Stimulated activated CD8-positive, alpha-beta memory T cell treated with anti-CD3 and anti-CD28 coated beads, Interleukin-12 subunit alpha, Interleukin-12 subunit beta, amount 100 ng/mL, for 24 hours (primary cell): ENCODE data around the gene OLFML2A.

Experiments used
- DNase-seq: peaks from one replicate; pipeline ENCODE4 v3.0.0-alpha.2; 2020; ENCODE audit errors: extremely low read depth

The OLFML2A gene

DNA sequence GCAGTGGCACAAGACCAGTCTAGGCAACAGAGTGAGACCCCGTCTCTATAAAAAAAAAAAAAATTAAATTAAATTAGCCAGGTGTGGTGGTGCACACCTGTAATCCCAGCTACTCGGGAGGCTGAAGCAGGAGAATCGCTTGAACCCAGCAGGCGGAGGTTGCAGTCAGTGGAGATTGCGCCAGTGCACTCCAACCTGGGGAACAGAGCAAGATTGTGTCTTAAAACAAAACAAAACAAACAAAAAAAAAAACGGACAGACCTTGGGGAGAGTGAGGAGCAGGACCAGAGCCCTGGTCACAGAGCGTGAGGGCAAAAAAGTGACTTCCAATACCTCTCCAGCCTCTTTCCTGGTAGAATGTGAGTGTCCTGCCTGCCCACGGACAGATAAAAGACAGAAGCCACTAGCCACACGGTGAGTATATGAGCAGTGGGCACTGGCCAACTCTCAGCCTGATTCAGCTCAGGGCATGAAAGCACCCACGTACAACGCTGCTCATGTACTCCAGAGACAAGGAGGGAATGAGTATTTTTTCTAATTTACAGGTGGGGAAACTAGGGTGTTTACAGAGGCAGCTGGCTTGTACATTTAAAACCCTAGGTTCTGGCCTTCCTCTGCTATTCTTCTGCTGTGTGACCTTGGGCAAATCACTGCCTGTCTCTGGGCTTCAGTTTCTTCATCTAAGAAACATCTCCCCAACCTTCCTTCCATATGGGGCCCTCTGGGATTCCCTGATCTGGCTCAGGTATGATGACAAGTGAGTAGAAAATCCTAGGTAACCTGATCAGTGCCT is 1.8 kb downstream of the OLFML2A start:
- DNase-seq = no peak

DNA sequence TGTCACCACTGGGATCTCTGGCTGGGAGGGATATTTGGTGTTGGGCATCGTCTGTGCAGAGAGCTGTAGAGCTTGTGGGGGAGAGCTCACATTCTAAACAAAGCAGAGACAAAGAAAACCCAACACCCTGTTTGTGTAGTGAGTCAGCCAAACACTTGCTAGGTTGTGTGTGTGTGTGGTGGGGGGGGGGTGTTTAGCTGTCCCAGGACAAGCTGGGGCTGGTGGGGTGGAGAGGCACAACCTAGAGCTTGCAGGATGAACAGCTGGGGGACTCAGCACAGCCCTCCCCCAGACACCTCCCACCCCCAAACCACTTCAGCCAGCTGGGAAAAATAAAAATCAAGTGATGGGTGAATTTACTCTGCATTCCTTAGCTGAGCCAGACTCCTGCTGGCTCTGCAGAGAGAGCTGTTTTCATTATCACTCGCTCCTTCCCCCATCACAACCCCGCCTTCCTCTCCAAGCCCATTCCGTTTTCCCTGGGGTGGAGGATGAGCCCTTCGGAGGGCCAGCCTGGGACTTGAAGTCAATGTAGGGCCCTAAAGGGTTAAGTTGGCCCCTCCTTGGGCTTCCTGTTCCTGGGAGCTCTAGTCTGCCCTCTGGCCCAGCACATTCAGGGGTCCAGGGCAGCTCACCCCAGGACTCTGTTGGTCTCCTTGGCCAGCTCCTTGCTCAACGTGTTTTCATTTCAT is 2.6 kb downstream of the OLFML2A start:
- no peak for DNase-seq

DNA sequence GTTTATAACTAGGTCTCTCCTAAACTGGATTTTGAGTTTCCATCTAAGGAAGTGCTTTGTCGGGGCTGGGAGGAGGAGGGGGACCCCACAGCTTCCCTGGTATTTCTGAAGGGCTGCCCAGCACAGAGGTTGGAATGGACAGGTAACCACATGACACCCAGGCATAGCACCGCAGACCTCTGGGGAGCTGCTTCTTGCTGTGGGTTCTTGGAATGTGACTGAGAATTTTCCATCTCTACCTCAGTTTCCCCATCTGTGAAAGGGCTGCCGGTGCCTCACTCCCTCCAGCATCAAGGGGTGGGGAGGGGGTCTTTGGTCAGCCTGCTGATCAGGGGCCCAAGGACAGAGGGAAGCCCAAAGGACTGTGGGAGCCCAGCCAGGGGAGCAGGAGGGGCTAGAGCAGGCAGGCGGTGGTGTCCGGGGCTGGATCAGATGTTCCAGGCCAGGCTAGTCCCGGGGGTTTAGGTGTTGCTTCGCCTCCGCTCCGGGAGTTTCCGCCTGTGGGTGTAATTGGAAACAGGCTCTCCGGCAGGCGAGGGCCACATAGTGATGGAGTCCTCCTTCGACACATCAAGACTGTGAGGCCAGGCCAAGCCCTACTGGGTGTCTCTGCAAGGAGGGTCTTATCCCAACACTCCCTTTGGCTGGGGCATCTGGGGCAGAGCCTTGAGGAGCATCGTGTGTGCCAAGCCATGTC is 3.3 kb downstream of the OLFML2A start:
- no peak for DNase-seq

DNA sequence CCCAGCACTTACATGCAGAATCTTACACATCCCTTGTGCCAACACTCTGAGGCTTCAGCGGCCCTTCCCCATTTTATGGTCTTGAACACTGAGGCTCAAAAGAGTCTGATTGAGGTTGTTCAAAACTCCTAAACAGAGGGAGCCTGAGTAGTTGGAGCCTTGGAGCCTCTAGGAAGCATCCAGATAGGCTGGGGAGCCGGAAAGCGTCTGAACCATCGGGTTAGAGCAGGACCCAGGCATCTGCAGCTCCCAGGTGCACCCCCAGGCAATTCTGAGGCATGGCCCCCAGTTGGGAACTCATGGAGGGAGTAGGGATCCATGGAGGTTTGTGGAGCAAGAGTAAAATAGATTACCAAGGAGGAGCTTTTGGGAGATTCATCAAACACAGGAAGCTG is 3.8 kb downstream of the OLFML2A start:
- no peak for DNase-seq

DNA sequence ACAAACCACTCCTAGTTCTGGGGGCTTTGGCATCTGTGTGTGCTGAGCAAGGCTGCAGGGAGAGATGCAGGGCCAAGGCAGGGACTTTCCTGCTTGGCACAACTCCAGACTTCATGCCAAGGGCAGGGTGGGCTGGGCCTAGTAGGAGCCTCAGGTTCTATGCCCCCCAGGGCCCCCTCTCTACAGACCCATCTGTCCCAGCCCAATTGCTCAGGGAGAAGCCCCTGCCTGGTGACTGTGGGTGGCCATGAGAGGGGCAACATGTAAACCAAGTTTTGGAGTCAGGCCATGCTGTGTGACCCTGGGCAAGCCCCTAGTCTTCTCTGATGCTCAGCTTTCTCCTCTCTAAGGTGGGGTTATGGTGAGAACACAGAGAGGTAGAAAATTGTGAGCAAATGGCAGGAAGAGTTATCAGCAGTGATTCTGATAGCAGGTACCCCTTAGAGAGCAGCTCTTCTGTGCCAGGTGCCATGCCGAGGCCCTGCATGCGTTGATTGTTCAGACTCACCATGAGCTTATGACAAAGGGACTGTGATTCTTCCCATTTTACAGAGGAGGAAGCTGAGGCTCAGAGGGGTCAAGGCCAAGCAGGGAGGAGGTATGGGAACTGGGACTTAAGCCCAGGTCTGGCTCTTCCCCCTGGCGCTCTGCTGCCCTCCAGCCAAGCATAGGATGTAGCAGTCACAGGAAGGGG is 5.2 kb downstream of the OLFML2A start:
- no peak for DNase-seq

DNA sequence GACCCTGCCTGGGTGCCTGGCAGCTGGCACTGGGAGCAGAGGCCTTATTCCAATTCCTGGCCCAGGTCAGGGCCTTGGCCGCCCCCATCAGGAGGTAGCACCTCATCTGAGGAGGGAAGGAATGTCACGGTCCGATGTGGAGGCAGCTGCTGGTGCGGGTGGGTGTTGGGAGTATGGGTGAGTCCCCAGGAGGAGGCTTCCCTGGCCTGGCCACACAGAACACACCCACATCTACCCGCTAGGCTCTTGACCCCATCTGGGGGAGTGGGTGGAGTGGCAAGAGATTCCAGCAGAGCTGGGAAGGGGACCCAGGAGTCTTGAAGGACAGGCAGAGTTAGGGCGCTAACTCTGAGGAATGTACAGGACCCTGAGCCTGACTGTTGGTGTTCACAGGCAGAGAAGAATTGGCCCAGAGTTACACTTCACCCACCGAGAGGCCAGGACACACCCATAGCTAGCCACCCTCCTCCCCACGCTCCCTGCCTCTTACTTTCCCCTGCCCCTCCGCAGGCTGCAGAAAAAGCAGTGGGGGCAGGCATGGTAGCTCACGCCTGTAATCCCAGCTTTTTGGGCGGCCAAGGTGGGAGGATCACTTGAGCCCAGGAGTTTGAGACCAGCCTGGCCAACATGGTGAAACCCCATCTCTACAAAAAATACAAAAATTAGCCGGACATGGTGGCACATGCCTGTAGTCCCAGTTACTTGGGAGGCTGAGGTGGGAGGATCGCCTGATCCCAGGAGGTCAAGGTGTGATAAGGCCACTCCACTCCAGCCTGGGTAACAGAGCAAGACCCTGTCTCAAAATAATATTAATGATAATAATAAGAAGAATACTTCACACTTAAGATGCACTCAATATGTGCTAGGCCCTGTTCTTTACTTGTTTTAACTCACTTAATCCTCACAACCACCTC is 6.0 kb downstream of the OLFML2A start:
- DNase-seq = no peak

DNA sequence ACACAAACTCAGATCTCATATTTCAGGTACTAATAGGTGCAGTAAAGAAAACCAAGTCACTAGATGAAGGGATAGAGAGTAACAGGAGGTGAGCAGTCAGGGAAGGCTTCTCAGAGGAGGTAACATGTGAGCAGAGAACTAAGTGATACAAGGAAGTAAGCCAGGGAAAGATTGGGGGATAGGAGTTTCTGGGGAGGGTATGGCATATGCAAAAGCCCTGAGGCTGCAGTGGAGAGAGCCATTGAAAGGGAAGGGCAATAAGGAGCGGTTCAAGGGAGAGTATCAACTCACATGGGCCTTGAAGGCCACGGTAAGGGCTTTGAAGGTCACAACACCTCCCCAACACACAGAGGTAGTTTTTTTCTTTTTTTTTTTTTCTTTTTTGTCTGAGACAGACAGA is 6.9 kb downstream of the OLFML2A start:
- no peak for DNase-seq

DNA sequence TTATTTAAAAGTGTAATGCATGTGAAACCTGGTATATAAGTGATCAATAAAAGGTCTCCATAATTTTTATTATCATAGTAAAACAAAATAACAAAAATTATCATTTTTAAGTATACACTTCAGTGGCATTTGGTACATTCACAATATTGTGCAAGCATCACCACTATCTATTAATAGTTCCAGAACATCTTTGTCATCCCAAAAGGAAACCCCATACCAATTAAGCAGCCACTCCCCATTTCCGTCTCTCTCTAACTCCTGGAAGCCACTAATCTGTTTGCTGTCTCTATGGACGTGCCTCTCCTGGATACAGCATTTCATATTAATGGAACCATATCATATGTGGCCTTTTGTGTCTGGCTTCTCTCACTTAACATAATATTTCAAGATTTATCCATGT is 7.6 kb downstream of the OLFML2A start:
- DNase-seq = no peak

DNA sequence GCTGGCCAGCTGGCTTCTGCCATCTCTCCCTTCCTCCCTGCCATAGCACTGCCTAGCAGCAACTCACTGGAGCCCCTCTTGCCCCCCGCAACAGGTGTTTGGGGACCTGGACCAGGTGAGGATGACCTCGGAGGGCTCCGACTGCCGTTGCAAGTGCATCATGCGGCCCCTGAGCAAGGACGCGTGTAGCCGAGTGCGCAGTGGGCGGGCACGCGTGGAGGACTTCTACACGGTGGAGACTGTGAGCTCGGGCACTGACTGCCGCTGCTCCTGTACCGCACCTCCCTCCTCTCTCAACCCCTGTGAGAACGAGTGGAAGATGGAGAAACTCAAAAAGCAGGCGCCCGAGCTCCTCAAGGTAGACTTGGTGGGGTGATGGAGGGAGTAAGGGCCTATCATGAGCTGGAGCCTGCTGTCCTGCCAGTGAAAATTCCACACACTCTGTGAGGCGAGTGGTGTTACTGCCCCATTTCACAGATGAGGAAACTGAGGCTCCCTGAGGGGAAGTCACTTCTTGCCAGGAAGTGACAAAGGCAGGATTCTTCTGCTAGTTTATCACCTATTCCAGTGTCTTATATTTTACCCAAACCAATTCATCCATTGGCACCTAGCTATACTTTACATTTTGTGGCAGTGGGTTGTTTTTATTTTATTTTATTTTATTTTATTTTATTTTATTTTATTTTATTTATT is 10.1 kb downstream of the OLFML2A start:
- no peak for DNase-seq

DNA sequence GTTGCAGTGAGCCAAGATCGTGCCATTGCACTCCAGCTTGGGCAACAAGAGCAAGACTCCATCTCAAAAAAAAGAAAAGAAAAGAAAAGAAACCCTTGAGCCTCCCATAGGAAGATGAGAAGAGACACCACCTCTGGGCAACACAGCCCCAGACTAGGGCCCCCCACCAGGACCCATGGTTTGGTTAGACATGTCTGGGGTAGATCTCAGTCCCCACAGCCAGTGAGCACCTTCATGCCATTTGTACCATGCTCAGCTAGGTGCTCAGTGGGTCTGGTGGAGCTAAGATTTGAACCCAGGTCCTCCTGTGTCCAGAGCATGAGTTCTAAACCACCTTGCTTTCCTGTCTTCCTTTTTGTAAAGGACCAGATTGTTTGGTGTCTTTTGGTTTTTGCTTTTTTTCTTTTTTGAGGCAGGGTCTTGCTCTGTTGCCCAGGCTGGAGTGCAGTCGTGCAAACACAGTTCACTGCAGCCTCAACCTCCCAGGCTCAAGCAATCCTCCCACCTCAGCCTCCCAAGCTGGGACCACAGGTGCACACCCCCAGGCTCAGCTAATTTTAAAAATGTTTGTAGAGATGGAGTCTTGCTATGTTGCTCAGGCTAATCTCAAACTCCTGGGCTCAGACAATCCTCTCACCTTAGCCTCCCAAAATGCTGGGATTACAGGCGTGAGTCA is 11.7 kb downstream of the OLFML2A start:
- DNase-seq = no peak

DNA sequence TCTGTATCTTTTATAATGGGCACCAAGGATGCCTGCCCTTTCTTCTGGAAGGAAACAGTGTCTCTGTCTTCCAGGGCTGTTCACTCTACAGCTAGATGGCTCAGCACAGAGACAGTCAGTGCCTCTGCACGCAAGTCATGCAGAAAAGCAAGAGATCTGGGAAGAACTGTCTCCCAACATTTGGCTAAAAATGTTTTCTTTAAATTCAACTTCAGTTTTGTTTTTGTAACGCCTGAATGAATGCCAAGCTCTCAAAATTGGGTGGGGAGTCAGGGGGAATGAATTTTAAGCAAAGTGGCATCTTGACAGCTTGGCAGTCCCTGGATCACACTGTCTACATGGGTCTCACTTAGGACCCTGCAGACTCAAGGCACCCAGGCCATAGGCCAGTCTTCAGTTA is 12.6 kb downstream of the OLFML2A start:
- DNase-seq = no peak

DNA sequence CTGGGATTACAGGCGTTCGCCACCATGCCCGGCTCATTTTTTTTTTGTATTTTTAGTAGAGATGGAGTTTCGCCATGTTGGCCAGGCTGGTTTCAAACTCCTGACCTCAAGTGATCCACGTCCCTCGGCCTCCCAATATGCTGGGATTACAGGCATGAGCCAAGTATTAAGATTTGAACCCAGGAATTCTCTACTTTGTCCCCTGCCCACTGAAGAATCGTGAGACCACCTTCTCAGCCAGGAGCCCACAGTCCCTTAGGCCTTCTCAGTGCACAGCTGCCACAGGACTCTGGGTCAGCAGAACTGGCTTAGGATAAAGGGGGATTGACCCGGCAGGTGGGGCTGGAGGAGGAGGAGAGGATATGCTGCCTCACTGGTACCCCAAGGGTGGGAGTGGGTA is 13.4 kb downstream of the OLFML2A start:
- DNase-seq = no peak

DNA sequence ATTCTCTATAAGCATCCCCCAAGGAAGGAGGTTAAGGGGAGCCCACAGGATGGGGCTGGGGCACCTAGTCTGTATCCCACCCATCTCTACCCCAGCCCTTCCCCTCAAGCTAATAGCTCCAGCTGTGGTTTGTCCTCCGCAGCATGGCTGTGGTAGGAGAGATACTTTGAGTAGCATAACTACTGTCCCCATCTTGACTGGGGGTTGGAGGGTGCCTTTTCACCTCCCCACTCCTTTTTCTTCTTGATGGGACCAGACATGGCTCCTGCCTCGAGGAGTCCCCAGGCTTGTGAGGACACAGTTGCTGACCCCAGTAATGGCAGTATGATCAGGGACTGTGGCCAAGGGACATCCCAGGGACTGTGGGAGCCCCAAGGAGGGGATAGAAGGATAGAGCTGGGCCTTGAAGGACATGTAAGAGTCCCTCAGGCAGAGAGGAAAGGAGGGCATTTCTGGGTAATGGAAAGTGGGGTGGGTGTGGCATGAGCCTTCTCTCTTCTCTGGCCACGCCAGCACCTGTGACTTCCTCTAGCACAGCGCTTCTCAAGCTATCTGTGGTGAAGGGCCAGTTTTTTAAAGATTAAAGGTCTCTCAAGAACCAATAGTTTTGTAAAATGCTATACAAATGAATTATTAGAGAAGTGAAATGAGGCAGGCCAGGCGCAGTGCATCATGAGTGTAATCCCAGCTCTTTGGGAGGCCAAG is 14.0 kb downstream of the OLFML2A start:
- DNase-seq = no peak

DNA sequence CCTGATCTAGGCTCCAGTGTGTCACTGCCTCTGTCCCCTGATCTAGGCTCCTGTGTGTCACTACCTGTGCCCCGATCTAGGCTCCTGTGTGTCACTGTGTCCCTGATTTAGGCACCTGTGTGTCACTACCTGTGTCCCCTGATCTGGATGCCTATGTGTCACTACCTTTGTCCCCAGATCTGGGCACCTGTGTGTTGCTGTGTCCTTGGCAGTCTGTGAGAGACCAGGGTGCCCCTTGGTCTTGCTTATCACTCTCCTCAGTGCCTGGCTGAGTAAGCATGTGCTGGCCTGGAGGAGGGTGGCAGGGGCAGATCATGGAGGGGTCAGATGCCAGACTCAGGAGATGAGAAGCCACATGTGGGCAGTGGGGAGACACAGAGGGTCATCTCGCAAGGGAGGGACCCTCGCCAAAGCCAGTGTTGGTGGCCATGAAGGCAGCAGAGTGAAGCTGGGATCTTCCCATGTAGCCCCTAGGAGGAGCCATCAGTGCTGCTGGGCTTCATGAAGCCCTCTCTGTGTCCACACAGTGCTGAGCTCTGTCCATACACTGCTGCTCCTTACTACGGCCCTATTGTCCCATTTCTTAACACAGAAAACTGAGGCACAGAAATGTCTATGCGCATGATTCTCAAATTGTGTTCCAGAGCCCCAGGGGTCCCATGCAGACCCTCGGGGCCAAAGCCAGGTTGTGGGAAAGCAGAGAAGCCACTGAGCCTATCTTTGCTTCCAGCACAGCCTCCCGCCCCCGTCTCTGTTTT is 15.5 kb downstream of the OLFML2A start:
- DNase-seq = no peak

DNA sequence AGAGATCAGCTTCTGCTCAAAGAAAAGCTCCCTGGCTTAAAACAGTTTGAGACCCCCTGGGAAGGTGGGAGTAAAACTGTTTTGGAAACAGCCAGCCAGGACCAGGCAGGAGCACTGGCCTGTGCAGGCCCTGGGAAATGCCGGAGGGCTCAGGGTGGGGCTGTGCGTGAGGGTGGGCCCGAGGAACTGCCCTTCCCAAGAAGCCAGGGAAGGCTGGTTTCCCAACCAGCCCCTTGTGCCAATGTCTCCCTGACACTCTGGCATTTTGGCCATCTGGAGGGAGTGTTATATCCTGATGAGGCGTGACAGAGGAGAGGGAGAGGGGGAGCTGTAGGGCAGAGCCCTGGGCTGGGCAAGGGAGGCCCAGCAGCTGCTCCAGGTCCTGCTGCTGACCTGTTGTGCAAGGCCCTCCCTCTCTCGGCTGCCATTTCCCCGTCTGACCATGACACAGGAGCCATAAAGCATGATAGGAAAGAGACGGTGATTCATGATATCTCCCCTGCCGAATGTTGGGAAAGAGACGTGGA is 16.1 kb downstream of the OLFML2A start:
- no peak for DNase-seq

DNA sequence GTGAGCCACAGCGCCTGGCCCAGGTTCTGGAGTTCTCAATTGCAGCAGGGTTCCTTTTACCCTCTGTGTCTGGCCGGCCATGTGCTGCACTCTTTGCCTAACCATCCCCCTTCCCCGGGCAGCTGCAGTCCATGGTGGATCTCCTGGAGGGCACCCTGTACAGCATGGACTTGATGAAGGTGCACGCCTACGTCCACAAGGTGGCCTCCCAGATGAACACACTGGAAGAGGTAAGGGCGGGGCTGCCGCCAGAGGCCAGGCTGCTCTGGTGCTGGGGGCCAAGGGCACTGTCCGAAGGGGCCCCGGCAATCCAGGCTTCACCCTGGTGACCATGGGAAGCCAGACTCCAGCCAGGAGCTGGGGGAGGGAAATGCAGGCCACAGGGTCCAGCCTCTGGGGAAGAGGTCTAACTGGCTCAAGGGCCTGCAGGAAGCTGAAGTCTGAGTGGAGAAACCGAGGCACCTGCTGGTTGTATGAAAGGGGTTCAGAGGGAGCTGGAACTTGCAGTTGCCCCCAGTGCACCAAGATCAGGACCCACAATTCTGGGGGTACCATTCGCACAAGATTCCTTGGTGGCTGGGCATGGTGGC is 18.1 kb downstream of the OLFML2A start:
- no peak for DNase-seq

DNA sequence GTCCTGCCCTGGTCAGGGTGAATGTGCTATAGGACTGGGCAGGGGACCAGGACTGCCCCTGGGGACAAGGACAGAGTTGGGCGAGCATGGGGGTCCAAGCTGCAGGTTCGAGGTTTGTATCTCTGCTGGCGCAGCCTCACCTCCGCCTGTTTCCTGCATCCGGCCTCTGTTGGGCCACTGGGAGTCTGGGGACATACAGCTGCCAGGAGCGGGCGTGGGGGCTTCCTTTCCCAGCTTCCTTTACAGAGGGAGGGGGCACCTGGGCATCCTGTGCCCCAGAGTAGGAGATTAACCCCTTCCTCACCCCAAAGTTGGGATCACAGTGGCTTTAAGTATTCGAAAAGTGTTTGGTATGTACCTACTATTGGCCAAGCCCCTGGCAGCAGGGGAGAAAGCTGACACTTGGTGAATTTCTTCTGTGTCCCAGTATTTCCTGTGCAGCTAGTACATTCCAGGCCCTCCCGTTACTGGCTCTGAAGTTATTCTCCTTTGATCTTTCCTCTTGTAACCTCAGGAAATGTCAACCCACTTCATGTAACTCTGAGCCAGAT is 19.0 kb downstream of the OLFML2A start:
- no peak for DNase-seq
